ENCODE measurements around the gene COL17A1.

GRCh38 chr10:104069613-104070012 is 16.1 kb downstream of the COL17A1 start:
- TF ChIP-seq CTCF (conservative IDR thresholded peaks at IDR 0.05 in 1 of 2, IDR thresholded peaks at IDR 0.05 in 1 of 2; ENCODE audit: low read depth in 1 of 2, low read length in 2 of 2) (no peak), EZH2 (IDR thresholded peaks at IDR 0.05; ENCODE audit: low read length, missing control alignments) (no peak)

Measured in fibroblast of lung (primary cell).